Stimulated activated CD8-positive, alpha-beta memory T cell treated with anti-CD3 and anti-CD28 coated beads, Interleukin-2, amount 100 ng/mL, for 48 hours (primary cell): ENCODE results near the gene SLC25A13.
"Not testable (repeated sequence)": the region's sequence is repeated elsewhere in the genome, so short reads cannot be mapped to it uniquely, and the experiment has no call there.

Experiments
- DNase-seq, 2 donors: peaks; one replicate each; pipeline ENCODE4 v3.0.0-alpha.2; 2020; ENCODE audit warnings: low read depth in 2 of 2

SLC25A13 gene

GRCh38 chr7:96321658-96322372 is at the start of gene SLC25A13:
Gene SLC25A13, minus strand, starts transcription at chr7:96322098. Its CDS starts 142 bp downstream, at chr7:96321956.
- peak; percentile 47 to 56 for DNase-seq

GRCh38 chr7:96365916-96366315 is 44.0 kb upstream of the SLC25A13 start:
- DNase-seq, result not testable (repeated sequence)

GRCh38 chr7:96361116-96361857 is 39.4 kb upstream of the SLC25A13 start:
- DNase-seq, result no peak

- DNase-seq, result no peak
Measured at GRCh38 chr7:96359876-96360275, 38.0 kb upstream of the SLC25A13 start.

- DNase-seq, result not testable (repeated sequence)
Measured at GRCh38 chr7:96358236-96358971, 36.5 kb upstream of the SLC25A13 start.

- DNase-seq, result no peak
Measured at GRCh38 chr7:96355990-96356506, 34.1 kb upstream of the SLC25A13 start.

GRCh38 chr7:96354881-96355280 is 33.0 kb upstream of the SLC25A13 start:
- DNase-seq, result no peak

- DNase-seq, result no peak
Measured at GRCh38 chr7:96349572-96349971, 27.7 kb upstream of the SLC25A13 start.

- DNase-seq, result no peak
Measured at GRCh38 chr7:96347471-96347870, 25.6 kb upstream of the SLC25A13 start.

GRCh38 chr7:96346293-96346953 is 24.5 kb upstream of the SLC25A13 start:
- DNase-seq, result no peak

- DNase-seq, result no peak
Measured at GRCh38 chr7:96344236-96344635, 22.3 kb upstream of the SLC25A13 start.

- no peak for DNase-seq
Measured at GRCh38 chr7:96342049-96342448, 20.2 kb upstream of the SLC25A13 start.

- DNase-seq, result no peak
Measured at GRCh38 chr7:96337519-96337918, 15.6 kb upstream of the SLC25A13 start.

GRCh38 chr7:96332325-96332724 is 10.4 kb upstream of the SLC25A13 start:
- DNase-seq, result no peak

GRCh38 chr7:96331775-96332174 is 9.9 kb upstream of the SLC25A13 start:
- no peak for DNase-seq

GRCh38 chr7:96331233-96331632 is 9.3 kb upstream of the SLC25A13 start:
- DNase-seq, result no peak

- no peak for DNase-seq
Measured at GRCh38 chr7:96330193-96330592, 8.3 kb upstream of the SLC25A13 start.

- DNase-seq, result no peak
Measured at GRCh38 chr7:96329241-96329640, 7.3 kb upstream of the SLC25A13 start.

- no peak for DNase-seq
Measured at GRCh38 chr7:96328016-96328415, 6.1 kb upstream of the SLC25A13 start.

GRCh38 chr7:96327429-96327828 is 5.5 kb upstream of the SLC25A13 start:
- DNase-seq, result no peak

GRCh38 chr7:96326752-96327151 is 4.9 kb upstream of the SLC25A13 start:
- not testable (repeated sequence) for DNase-seq
